Testis (tissue), 2 donors: ENCODE data around the gene NOA1.

Source experiments
- CTCF ChIP-seq, 3 experiments: fragments of 450-650 bp in 2 of 3; fragments of 200-600 bp in 1 of 3; sonication (generic) in 1 of 3; IDR thresholded peaks; one replicate each; pipeline ENCODE4 v1.5.1; 2016 to 2019; ENCODE audit warnings: antibody characterized with exemption in 3 of 3, mild to moderate bottlenecking in 2 of 3, moderate library complexity in 1 of 3
- POLR2A ChIP-seq: fragments of 450-650 bp; IDR thresholded peaks from one replicate; pipeline ENCODE4 v1.6.1; 2017; ENCODE audit warnings: antibody characterized with exemption, mild to moderate bottlenecking, moderate library complexity

GRCh38 chr4:56972809-56973208, 4.6 kb downstream of the NOA1 start:
- TF ChIP-seq CTCF (IDR thresholded peaks at IDR 0.05): no peak
- no peak for TF ChIP-seq POLR2A
